NCI-H526 treated with DMSO at 0.1 percent for 48 hours (cell line): ENCODE results near the gene LAMP5.

Source experiments
- DNase-seq: peaks from one replicate; lab custom pipeline; 2025; lab: John Stamatoyannopoulos, UW

Gene LAMP5

DNA sequence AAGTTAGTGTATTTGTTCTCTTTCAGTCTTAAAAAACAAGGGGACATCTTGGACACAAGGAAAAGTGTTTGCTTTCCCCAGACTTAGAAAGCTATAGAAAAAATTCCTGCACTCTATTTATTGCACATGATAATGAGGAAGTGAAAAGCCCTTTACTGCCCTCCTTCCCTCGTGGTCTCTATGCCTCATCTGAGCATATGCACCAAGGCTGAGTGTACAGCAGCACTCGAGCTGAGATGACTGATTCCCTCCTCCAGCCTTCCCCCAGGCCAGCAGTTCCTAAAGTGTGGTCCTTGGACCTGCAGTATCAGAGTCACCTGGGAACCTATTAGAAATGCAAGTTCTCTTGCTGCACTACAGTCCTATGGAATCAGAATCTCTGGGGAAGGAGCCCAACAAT, 14.3 kb upstream of the LAMP5 start:
- DNase-seq: no peak

- no peak for DNase-seq
Observed at GRCh38 chr20:9501473-9501872, 12.9 kb upstream of the LAMP5 start.

- DNase-seq: no peak
Observed at GRCh38 chr20:9503526-9504245, 10.7 kb upstream of the LAMP5 start.

GRCh38 chr20:9506280-9506821, 8.0 kb upstream of the LAMP5 start:
- no peak for DNase-seq

DNA sequence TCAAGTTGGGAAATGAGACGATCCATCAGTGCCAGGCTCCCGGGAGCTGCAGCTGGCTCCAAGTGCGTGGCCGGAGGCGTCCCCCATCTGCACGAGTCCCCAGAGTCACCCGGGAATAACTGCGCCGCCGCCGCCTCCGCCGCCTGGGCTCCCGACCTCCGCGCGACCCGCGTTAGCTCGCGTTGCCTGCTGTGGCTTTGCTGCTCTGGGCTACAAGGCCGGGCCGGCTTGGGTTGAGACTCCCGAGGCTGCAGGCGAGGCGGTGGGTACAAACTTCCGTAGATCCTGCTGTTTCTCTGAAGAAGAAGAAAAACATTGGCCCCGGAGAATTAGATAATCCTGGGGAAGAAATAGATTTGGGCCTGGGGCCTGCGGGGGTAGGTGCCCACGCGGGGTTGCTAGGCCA, 7.4 kb upstream of the LAMP5 start:
- no peak for DNase-seq

DNA sequence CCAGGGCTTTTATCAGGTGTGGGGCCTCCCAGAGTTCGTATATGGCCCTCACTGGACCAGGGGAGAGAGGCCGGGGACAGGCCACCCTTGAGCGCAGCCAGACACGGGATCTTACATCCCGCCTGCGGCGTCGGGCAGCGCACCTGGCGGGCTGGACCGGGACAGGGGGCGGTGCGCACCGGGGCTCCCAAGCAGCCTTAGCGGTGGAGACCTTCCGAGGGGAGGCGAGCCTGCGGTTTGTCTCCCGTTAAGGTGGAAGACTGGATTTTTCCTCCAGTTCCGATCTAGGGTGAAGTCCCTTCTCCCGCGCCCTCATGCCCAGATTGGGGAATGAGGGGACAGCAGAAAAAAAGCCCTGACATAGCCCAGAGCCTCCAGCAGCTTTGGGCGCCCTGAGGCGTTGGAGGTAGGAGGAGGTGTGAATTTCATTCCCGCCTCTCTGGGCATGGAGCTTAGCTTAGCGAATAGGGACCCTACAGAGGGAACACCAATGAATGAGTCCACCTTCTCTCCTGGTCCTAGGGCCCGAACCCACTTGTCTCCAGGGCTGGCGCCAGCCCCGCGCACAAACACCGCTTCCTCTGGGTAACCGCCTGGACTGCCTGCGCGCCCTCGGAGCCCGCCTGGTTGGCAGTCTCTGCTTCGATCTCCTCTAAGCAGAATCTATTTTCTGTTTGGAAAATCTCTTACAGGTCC, 6.7 kb upstream of the LAMP5 start:
- no peak for DNase-seq

- DNase-seq: no peak
Observed at GRCh38 chr20:9508240-9508661, 6.1 kb upstream of the LAMP5 start.

GRCh38 chr20:9508696-9509178, 5.7 kb upstream of the LAMP5 start:
- DNase-seq: no peak

- DNase-seq: no peak
Observed at GRCh38 chr20:9509246-9509645, 5.1 kb upstream of the LAMP5 start.

- DNase-seq: no peak
Observed at GRCh38 chr20:9510911-9511310, 3.5 kb upstream of the LAMP5 start.

- DNase-seq: no peak
Observed at GRCh38 chr20:9514072-9514460, 324 bp upstream of the LAMP5 start.

GRCh38 chr20:9515214-9515585, 810 bp downstream of the LAMP5 start:
- DNase-seq: no peak

GRCh38 chr20:9515741-9516233, 1.4 kb downstream of the LAMP5 start:
- peak; percentile 60 for DNase-seq

GRCh38 chr20:9516234-9516871, 2.0 kb downstream of the LAMP5 start:
- DNase-seq: no peak

- no peak for DNase-seq
Observed at GRCh38 chr20:9517297-9518162, 3.1 kb downstream of the LAMP5 start.

GRCh38 chr20:9518576-9519175, 4.3 kb downstream of the LAMP5 start:
- DNase-seq: no peak

DNA sequence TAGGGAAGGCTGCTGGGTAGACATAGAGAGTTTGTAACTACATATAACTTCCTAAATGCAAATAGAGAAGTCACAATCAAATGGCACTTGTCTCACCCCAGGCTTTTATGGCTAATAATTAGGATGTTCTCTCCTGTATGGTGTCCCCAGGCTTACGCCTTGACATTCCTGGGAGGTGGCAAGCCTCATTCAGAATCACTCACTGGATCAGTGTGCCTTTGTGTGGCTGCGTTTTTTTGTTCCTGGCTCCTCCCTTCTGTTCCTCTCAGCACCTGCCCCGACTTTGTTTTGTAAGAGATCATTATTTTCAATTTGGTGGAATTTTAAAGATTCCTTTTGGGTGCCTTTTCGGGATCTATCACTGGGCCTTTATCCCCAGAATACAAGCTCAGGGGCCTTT, 5.7 kb downstream of the LAMP5 start:
- DNase-seq: no peak

- no peak for DNase-seq
Observed at GRCh38 chr20:9523636-9524035, 9.2 kb downstream of the LAMP5 start.

GRCh38 chr20:9531581-9531980, 17.2 kb downstream of the LAMP5 start:
- DNase-seq: no peak

GRCh38 chr20:9532069-9532838, 17.9 kb downstream of the LAMP5 start:
- DNase-seq: no peak

GRCh38 chr20:9534025-9534424, 19.6 kb downstream of the LAMP5 start:
- DNase-seq: no peak
